NB4 (cell line): Measurements from ENCODE around the gene OTUB2.

Experiments
- CTCF ChIP-seq: IDR thresholded peaks from one replicate; pipeline ENCODE4 v1.5.1; 2012; ENCODE audit warnings: low read depth, low read length
- MAX ChIP-seq: IDR thresholded peaks from 2 replicates; pipeline ENCODE4 v1.6.1; 2011; ENCODE audit warnings: low read depth, low read length
- MYC ChIP-seq: IDR thresholded peaks from 2 replicates; pipeline ENCODE4 v1.6.1; 2011; ENCODE audit warnings: low read depth, low read length
- POLR2A ChIP-seq: IDR thresholded peaks from 2 replicates; pipeline ENCODE4 v1.6.1; 2011; ENCODE audit warnings: mild to moderate bottlenecking; ENCODE audit not compliant: insufficient read length; ENCODE audit errors: extremely low read depth

DNA sequence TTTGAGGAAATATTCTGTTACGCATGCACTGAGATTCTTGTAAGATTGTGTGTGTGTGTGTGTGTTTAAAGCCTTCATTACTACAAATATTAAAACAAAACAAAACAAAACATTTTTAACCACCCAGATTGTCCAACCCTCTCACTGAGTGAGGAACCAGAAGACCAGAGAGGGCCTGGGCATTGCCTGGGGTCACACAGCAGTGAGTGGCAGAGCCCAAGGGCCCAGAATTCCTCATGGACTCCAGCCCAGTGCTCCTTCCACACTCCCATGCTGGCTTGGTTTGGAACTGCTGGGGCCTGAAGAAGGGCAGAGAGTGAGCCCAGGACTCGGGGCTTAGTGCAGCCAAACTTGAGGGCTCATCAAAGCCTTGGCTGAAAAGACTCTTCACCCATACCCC is 1.6 kb upstream of the OTUB2 start:
- TF ChIP-seq MYC, result no peak
- no peak for TF ChIP-seq CTCF
- TF ChIP-seq POLR2A, result no peak
- TF ChIP-seq MAX, result no peak
